GM12892 (cell line): Measurements from ENCODE around the gene ABTB2.
A peak's percentile ranks its signal among the peaks of the same experiment; 100 is the strongest.

ENCODE experiments used
- DNase-seq: peaks from one replicate; pipeline ENCODE4 v3.0.0; 2011; ENCODE audit not compliant: insufficient read length
- FAIRE-seq: peaks from 2 replicates; lab custom pipeline; 2011; peaks lifted over from hg19 to GRCh38; lab: Jason Lieb, UNC
- POLR2A ChIP-seq: IDR thresholded peaks from 2 replicates; pipeline ENCODE4 v1.6.1; 2011; ENCODE audit warnings: low read depth, low read length, control low read depth
- POLR2AphosphoS5 ChIP-seq: IDR thresholded peaks from 2 replicates; pipeline ENCODE4 v1.6.1; 2011; ENCODE audit warnings: low read depth, low read length, control low read depth
- TAF1 ChIP-seq: IDR thresholded peaks from 2 replicates; pipeline ENCODE4 v1.6.1; 2011; ENCODE audit warnings: low read depth, mild to moderate bottlenecking, control low read depth, low read length, borderline replicate concordance

ABTB2 gene

GRCh38 chr11:34192481-34193401, 165.1 kb downstream of the ABTB2 start:
- DNase-seq (no peak), FAIRE-seq (peak; percentile 36)

DNA sequence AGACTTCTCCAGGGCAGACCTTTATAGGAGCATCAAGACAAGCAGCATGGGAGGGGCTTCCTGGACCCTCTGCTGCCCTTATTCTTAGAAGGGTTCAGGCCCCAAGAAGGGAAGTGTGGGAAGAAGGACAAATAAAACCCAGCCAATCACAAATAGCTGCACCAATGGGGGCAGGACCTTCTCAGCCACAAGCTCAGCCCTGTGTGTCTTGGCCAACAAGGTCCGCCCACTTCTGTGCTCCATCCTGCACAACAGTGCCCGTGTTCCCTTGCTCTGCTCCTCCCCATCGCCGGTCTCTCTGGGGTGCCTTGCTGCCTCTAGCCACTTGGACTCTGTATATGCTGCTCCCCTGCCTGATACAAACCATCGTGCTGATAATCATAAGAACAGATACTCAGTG, 166.2 kb downstream of the ABTB2 start:
- TF ChIP-seq POLR2AphosphoS5 (no peak), TAF1 (no peak), POLR2A (no peak)
- FAIRE-seq (no peak), DNase-seq (no peak)

More at GRCh38 chr11:34192481-34193401, 165.1 kb downstream of the ABTB2 start:
- no peak for TF ChIP-seq POLR2A
- no peak for TF ChIP-seq POLR2AphosphoS5
- no peak for TF ChIP-seq TAF1

DNA sequence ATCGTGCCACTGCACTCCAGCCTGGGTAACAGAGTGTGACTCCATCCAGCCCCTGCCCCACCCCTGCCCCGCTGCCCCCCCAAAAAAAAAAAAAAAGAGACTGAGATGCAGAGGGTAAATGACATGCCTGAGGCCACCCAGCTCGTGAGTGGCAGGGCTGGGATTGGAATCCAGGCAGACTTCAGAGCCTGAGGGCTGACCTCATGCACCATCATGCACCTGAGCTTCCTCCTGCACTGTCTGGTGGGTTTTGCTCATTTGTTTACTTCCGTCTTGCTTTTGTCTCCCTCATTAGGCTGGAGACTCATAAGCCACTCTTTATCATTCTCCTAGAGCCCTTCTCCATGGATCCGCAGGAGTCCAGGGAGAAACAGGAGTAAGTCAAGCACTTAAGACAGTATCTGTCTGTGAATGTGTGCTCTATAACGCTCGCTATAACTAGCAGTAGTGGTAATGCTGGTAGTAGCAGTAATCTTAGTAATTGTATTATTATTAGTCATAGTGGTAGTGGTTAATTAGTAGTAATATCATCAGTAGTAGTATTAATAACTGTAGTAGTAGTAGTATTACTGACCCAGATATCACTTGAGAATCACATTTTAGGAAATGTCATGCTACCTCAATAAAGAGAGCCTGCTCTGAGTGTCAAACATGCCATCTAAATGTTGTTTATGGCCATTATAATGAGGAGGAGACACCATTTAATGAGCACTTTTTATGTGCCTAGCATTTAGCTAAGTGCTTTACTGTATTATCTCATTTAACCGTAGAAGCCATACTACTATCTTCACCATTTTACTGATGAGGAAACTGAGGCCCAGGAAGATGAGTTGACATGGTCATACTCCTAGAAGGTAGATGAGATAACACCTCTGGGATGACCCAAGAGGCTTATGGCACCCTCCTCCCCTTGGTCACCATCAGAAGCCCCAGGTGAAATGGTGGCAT, 167.3 kb downstream of the ABTB2 start:
- peak; percentile 78 for FAIRE-seq
- DNase-seq, result no peak
- TF ChIP-seq POLR2AphosphoS5, result no peak
- no peak for TF ChIP-seq TAF1
- no peak for TF ChIP-seq POLR2A

DNA sequence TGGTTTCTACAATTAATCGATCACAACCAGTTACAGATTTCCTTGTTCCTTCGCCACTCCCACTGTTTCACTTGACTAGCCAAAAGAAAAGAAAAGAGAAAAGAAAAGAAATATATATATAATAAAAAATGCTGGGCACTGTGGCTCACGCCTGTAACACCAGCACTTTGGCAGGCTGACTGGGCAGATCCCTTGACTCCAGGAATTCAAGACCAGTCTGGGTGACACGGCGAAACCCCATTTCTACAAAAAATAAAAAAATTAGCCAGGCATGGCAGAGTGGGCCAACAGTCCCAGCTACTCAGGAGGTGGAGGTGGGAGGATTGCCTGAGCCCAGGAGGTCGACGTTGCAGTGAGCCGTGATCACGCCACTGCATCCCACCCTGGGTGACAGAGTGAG, 168.6 kb downstream of the ABTB2 start:
- no peak for FAIRE-seq
- TF ChIP-seq POLR2A (no peak), POLR2AphosphoS5 (no peak), TAF1 (no peak)
- no peak for DNase-seq

- FAIRE-seq (no peak), DNase-seq (no peak)
- no peak for TF ChIP-seq POLR2AphosphoS5
- TF ChIP-seq TAF1, result no peak
- TF ChIP-seq POLR2A, result no peak
These were observed 169.6 kb downstream of the ABTB2 start for GRCh38 chr11:34188181-34188580.

GRCh38 chr11:34185926-34186841, 171.6 kb downstream of the ABTB2 start:
- FAIRE-seq, result no peak
- DNase-seq, result no peak
- TF ChIP-seq TAF1 (no peak), POLR2AphosphoS5 (no peak), POLR2A (no peak)

DNA sequence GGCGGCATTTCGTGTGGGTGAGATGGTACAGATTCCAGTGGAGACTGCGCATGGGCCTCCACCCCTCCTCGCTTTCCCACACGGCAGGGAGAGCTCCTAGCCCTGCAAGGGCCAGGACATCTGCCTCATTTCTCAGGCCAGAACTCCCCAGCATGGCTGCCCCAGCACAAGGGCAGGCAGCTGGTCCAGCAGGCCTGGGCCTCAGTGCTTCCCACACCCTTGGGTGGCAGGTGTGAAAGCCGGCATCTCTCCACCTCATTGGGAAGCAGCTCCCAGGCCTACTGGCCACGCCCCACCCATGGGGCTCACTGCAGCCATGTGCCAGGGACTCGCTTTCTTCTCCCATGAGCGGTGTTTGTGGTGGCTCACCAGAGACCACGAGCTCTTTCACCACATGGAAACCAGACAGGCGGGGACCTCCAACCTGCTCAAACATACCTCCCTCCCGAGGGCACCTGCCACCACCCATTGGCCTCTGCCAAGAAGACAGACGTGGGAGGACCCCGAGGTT, 173.2 kb downstream of the ABTB2 start:
- no peak for FAIRE-seq
- DNase-seq, result no peak
- TF ChIP-seq TAF1 (no peak), POLR2AphosphoS5 (no peak), POLR2A (no peak)

- FAIRE-seq (no peak), DNase-seq (no peak)
- TF ChIP-seq POLR2A, result no peak
- TF ChIP-seq TAF1, result no peak
- TF ChIP-seq POLR2AphosphoS5, result no peak
These were observed 173.9 kb downstream of the ABTB2 start for GRCh38 chr11:34183848-34184391.

GRCh38 chr11:34182921-34183685, 174.7 kb downstream of the ABTB2 start:
- no peak for TF ChIP-seq TAF1
- TF ChIP-seq POLR2AphosphoS5, result no peak
- TF ChIP-seq POLR2A, result no peak
- no peak for DNase-seq
- peak; percentile 77 for FAIRE-seq

GRCh38 chr11:34182425-34182824, 175.4 kb downstream of the ABTB2 start:
- DNase-seq (no peak), FAIRE-seq (peak; percentile 51)
- TF ChIP-seq POLR2AphosphoS5 (no peak), TAF1 (no peak), POLR2A (no peak)
